ENCODE measurements around the gene AMER1.
"Not testable (repeated sequence)": the region's sequence is repeated elsewhere in the genome, so short reads cannot be mapped to it uniquely, and the experiment has no call there.

AMER1 gene

GRCh38 chrX:64205441-64205734 lies at the start of gene AMER1:
Gene AMER1, minus strand, starts transcription at chrX:64205708. Its CDS starts 12,422 bp downstream, at chrX:64193286.
- no peak for DNase-seq

- DNase-seq: no peak
Measured at GRCh38 chrX:64230123-64230970, 24.8 kb upstream of the AMER1 start, which contains the start of gene ASB12. Gene ASB12, minus strand, starts transcription at chrX:64230607. Its CDS starts 4,957 bp downstream, at chrX:64225650.

GRCh38 chrX:64229154-64229553 lies 23.6 kb upstream of the AMER1 start:
- no peak for DNase-seq

GRCh38 chrX:64218023-64218422 lies 12.5 kb upstream of the AMER1 start:
- no peak for DNase-seq

- DNase-seq: not testable (repeated sequence)
Measured at GRCh38 chrX:64213989-64214388, 8.5 kb upstream of the AMER1 start.

GRCh38 chrX:64206556-64207162 lies 1.2 kb upstream of the AMER1 start:
- DNase-seq: peak in 1 of 2 experiments; percentile 2

- peak; percentile 86 to 90 for DNase-seq
Measured at GRCh38 chrX:64205735-64206501, 410 bp upstream of the AMER1 start.

GRCh38 chrX:64204701-64205440 lies 637 bp downstream of the AMER1 start:
- peak; percentile 11 to 14 for DNase-seq

GRCh38 chrX:64204252-64204651 lies 1.3 kb downstream of the AMER1 start:
- no peak for DNase-seq

- DNase-seq: no peak
Measured at GRCh38 chrX:64202808-64203325, 2.6 kb downstream of the AMER1 start.

GRCh38 chrX:64198036-64198435 lies 7.5 kb downstream of the AMER1 start:
- no peak for DNase-seq

- no peak for DNase-seq
Measured at GRCh38 chrX:64196606-64197005, 8.9 kb downstream of the AMER1 start.

- no peak for DNase-seq
Measured at GRCh38 chrX:64195862-64196261, 9.6 kb downstream of the AMER1 start.

GRCh38 chrX:64192673-64193072 lies 12.8 kb downstream of the AMER1 start:
- no peak for DNase-seq

- DNase-seq: no peak
Measured at GRCh38 chrX:64192040-64192439, 13.5 kb downstream of the AMER1 start.

- no peak for DNase-seq
Measured at GRCh38 chrX:64191281-64192010, 14.1 kb downstream of the AMER1 start.

- DNase-seq: no peak
Measured at GRCh38 chrX:64190136-64190740, 15.3 kb downstream of the AMER1 start.

GRCh38 chrX:64188901-64189300 lies 16.6 kb downstream of the AMER1 start:
- no peak for DNase-seq

- DNase-seq: no peak
Measured at GRCh38 chrX:64187762-64188150, 17.8 kb downstream of the AMER1 start.

GRCh38 chrX:64186974-64187761 lies 18.3 kb downstream of the AMER1 start:
- DNase-seq: no peak

GRCh38 chrX:64184396-64184795 lies 21.1 kb downstream of the AMER1 start:
- no peak for DNase-seq

All from activated CD4-positive, alpha-beta T cell treated with anti-CD3 and anti-CD28 coated beads, Interleukin-2, amount 50 U/mL, for 48 hours (primary cell).